ENCODE results near the gene GNS. TPM values are rescaled to one million over a fixed set of nuclear protein-coding genes. Genes with fewer than 3 reads are reported as not detected.
A peak's percentile ranks its signal among the peaks of the same experiment; 100 is the strongest.

GNS gene
- total RNA-seq, 2 experiments from 2014 or later = 14.3 to 14.6 TPM

- H3K27me3 Mint-ChIP-seq (ENCODE audit: low read depth) = no peaks in the 10 kb centered on the region
- CTCF ChIA-PET = no interaction called here
- peaks cover 17% of the 10 kb centered on the region for H3K4me1 Mint-ChIP-seq (ENCODE audit: low read depth)
- H3K27ac Mint-ChIP-seq = peak overlapping the region; percentile 47
- H3K36me3 Mint-ChIP-seq (ENCODE audit: low read depth) = peaks cover 14% of the 10 kb centered on the region
- no peaks in the 10 kb centered on the region for H3K9me3 Mint-ChIP-seq
- H3K4me3 Mint-ChIP-seq = no peak overlapping the region
- no peak for DNase-seq
- intact Hi-C loops (cut with micrococcal nuclease) = no loop called here
Observed at GRCh38 chr12:64729909-64730587, 29.2 kb downstream of the GNS start.

- peaks cover 5% of the 10 kb centered on the region for H3K4me1 Mint-ChIP-seq (ENCODE audit: low read depth)
- no peak overlapping the region for H3K4me3 Mint-ChIP-seq
- CTCF ChIA-PET = no interaction called here
- no peaks in the 10 kb centered on the region for H3K27me3 Mint-ChIP-seq (ENCODE audit: low read depth)
- intact Hi-C loops (cut with micrococcal nuclease) = no loop called here
- H3K27ac Mint-ChIP-seq = no peak overlapping the region
- no peaks in the 10 kb centered on the region for H3K9me3 Mint-ChIP-seq
- H3K36me3 Mint-ChIP-seq (ENCODE audit: low read depth) = peaks cover 21% of the 10 kb centered on the region
- DNase-seq = no peak
Observed at GRCh38 chr12:64724201-64724745, 34.9 kb downstream of the GNS start.

GRCh38 chr12:64723630-64724029 lies 35.6 kb downstream of the GNS start:
- Mint-ChIP-seq H3K4me3 (no peak overlapping the region), H3K4me1 (ENCODE audit: low read depth) (peaks cover 5% of the 10 kb centered on the region), H3K27me3 (ENCODE audit: low read depth) (no peaks in the 10 kb centered on the region), H3K27ac (peak overlapping the region; percentile 10), H3K36me3 (ENCODE audit: low read depth) (peaks cover 21% of the 10 kb centered on the region), H3K9me3 (no peaks in the 10 kb centered on the region)
- intact Hi-C loops (cut with micrococcal nuclease) = no loop called here
- no peak for DNase-seq
- CTCF ChIA-PET = no interaction called here

GRCh38 chr12:64722835-64723234 lies 36.4 kb downstream of the GNS start:
- CTCF ChIA-PET = no interaction called here
- Mint-ChIP-seq H3K36me3 (ENCODE audit: low read depth) (peaks cover 19% of the 10 kb centered on the region), H3K4me1 (ENCODE audit: low read depth) (peaks cover 5% of the 10 kb centered on the region), H3K27ac (no peak overlapping the region), H3K9me3 (no peaks in the 10 kb centered on the region), H3K27me3 (ENCODE audit: low read depth) (no peaks in the 10 kb centered on the region), H3K4me3 (no peak overlapping the region)
- intact Hi-C loops (cut with micrococcal nuclease) = no loop called here
- DNase-seq = no peak

GRCh38 chr12:64720884-64721283 lies 38.3 kb downstream of the GNS start:
- CTCF ChIA-PET = interaction anchor here (0.6 kb wide), 1 partner anchor 1518 kb away, joined by 4 read pairs; no protein-coding TSS in a partner anchor
- intact Hi-C loops (cut with micrococcal nuclease) = no loop called here
- Mint-ChIP-seq H3K27ac (no peak overlapping the region), H3K4me1 (ENCODE audit: low read depth) (peaks cover 12% of the 10 kb centered on the region), H3K36me3 (ENCODE audit: low read depth) (peaks cover 31% of the 10 kb centered on the region), H3K9me3 (no peaks in the 10 kb centered on the region), H3K27me3 (ENCODE audit: low read depth) (no peaks in the 10 kb centered on the region), H3K4me3 (no peak overlapping the region)
- no peak for DNase-seq

- H3K27me3 Mint-ChIP-seq (ENCODE audit: low read depth) = no peaks in the 10 kb centered on the region
- intact Hi-C loops (cut with micrococcal nuclease) = loop anchor here (1.0 kb wide), 1 partner anchor 169 kb away; no protein-coding TSS in a partner anchor
- peaks cover 18% of the 10 kb centered on the region for H3K4me1 Mint-ChIP-seq (ENCODE audit: low read depth)
- peaks cover 39% of the 10 kb centered on the region for H3K36me3 Mint-ChIP-seq (ENCODE audit: low read depth)
- CTCF ChIA-PET = interaction anchor here (1.4 to 1.9 kb wide), 3 partner anchors 15 to 20 kb away, joined by 3 to 5 read pairs (median 3); no protein-coding TSS in a partner anchor
- H3K4me3 Mint-ChIP-seq = no peak overlapping the region
- no peak overlapping the region for H3K27ac Mint-ChIP-seq
- DNase-seq = no peak
- H3K9me3 Mint-ChIP-seq = no peaks in the 10 kb centered on the region
Observed at GRCh38 chr12:64718649-64719048, 40.6 kb downstream of the GNS start.

GRCh38 chr12:64716839-64717455 lies 42.3 kb downstream of the GNS start:
- no peak for DNase-seq
- Mint-ChIP-seq H3K4me3 (no peak overlapping the region), H3K4me1 (ENCODE audit: low read depth) (peaks cover 18% of the 10 kb centered on the region), H3K27ac (no peak overlapping the region), H3K9me3 (no peaks in the 10 kb centered on the region), H3K36me3 (ENCODE audit: low read depth) (peaks cover 34% of the 10 kb centered on the region), H3K27me3 (ENCODE audit: low read depth) (no peaks in the 10 kb centered on the region)
- intact Hi-C loops (cut with micrococcal nuclease) = no loop called here
- CTCF ChIA-PET = interaction anchor here (0.6 to 1.6 kb wide), 4 partner anchors 15 to 1972 kb away, joined by 3 to 4 read pairs (median 3); no protein-coding TSS in a partner anchor

- Mint-ChIP-seq H3K27ac (no peak overlapping the region), H3K9me3 (no peaks in the 10 kb centered on the region), H3K27me3 (ENCODE audit: low read depth) (no peaks in the 10 kb centered on the region), H3K36me3 (ENCODE audit: low read depth) (peaks cover 29% of the 10 kb centered on the region), H3K4me3 (no peak overlapping the region), H3K4me1 (ENCODE audit: low read depth) (peaks cover 18% of the 10 kb centered on the region)
- CTCF ChIA-PET = interaction anchor here (0.6 to 2.0 kb wide), 4 partner anchors 15 to 168 kb away, joined by 3 to 6 read pairs (median 4); no protein-coding TSS in a partner anchor
- DNase-seq = no peak
- intact Hi-C loops (cut with micrococcal nuclease) = no loop called here
Observed at GRCh38 chr12:64716371-64716770, 42.8 kb downstream of the GNS start.

- Mint-ChIP-seq H3K4me3 (no peak overlapping the region), H3K36me3 (ENCODE audit: low read depth) (peaks cover 30% of the 10 kb centered on the region), H3K27ac (no peak overlapping the region), H3K9me3 (no peaks in the 10 kb centered on the region), H3K4me1 (ENCODE audit: low read depth) (peaks cover 18% of the 10 kb centered on the region), H3K27me3 (ENCODE audit: low read depth) (no peaks in the 10 kb centered on the region)
- CTCF ChIA-PET = interaction anchor here (2.0 kb wide), 1 partner anchor 166 kb away, joined by 6 read pairs; no protein-coding TSS in a partner anchor
- intact Hi-C loops (cut with micrococcal nuclease) = no loop called here
- no peak for DNase-seq
Observed at GRCh38 chr12:64714551-64714968, 44.6 kb downstream of the GNS start.

GRCh38 chr12:64713376-64713775 lies 45.8 kb downstream of the GNS start:
- H3K27me3 Mint-ChIP-seq (ENCODE audit: low read depth) = no peaks in the 10 kb centered on the region
- no peak overlapping the region for H3K4me3 Mint-ChIP-seq
- peaks cover 30% of the 10 kb centered on the region for H3K36me3 Mint-ChIP-seq (ENCODE audit: low read depth)
- intact Hi-C loops (cut with micrococcal nuclease) = no loop called here
- H3K27ac Mint-ChIP-seq = no peak overlapping the region
- no peak for DNase-seq
- H3K4me1 Mint-ChIP-seq (ENCODE audit: low read depth) = peaks cover 18% of the 10 kb centered on the region
- CTCF ChIA-PET = interaction anchor here (1.1 kb wide), 1 partner anchor 15 kb away, joined by 4 read pairs; no protein-coding TSS in a partner anchor
- H3K9me3 Mint-ChIP-seq = no peaks in the 10 kb centered on the region

GRCh38 chr12:64709429-64709828 lies 49.8 kb downstream of the GNS start:
- H3K27ac Mint-ChIP-seq = no peak overlapping the region
- CTCF ChIA-PET = interaction anchor here (1.0 to 3.0 kb wide), 3 partner anchors 10 to 160 kb away, joined by 4 to 12 read pairs (median 4); no protein-coding TSS in a partner anchor
- intact Hi-C loops (cut with micrococcal nuclease) = no loop called here

GRCh38 chr12:64707926-64708325 lies 51.3 kb downstream of the GNS start:
- CTCF ChIA-PET = interaction anchor here (0.6 to 0.7 kb wide), 3 partner anchors 50 to 1656 kb away, joined by 3 to 6 read pairs (median 3); no protein-coding TSS in a partner anchor
- H3K27me3 Mint-ChIP-seq (ENCODE audit: low read depth) = no peaks in the 10 kb centered on the region
- no peak overlapping the region for H3K27ac Mint-ChIP-seq
- no peaks in the 10 kb centered on the region for H3K9me3 Mint-ChIP-seq
- no peak overlapping the region for H3K4me3 Mint-ChIP-seq
- DNase-seq = no peak
- peaks cover 5% of the 10 kb centered on the region for H3K36me3 Mint-ChIP-seq (ENCODE audit: low read depth)
- intact Hi-C loops (cut with micrococcal nuclease) = no loop called here
- no peaks in the 10 kb centered on the region for H3K4me1 Mint-ChIP-seq (ENCODE audit: low read depth)

More at GRCh38 chr12:64709429-64709828, 49.8 kb downstream of the GNS start:
- H3K36me3 Mint-ChIP-seq (ENCODE audit: low read depth) = peaks cover 7% of the 10 kb centered on the region
- no peak for DNase-seq
- peaks cover 6% of the 10 kb centered on the region for H3K4me1 Mint-ChIP-seq (ENCODE audit: low read depth)
- no peak overlapping the region for H3K4me3 Mint-ChIP-seq
- H3K9me3 Mint-ChIP-seq = no peaks in the 10 kb centered on the region
- no peaks in the 10 kb centered on the region for H3K27me3 Mint-ChIP-seq (ENCODE audit: low read depth)

Measured in activated naive CD4-positive, alpha-beta T cell treated with anti-CD3 and anti-CD28 coated beads for 36 hours (primary cell).